Bronchial epithelial cell (primary cell): ENCODE measurements around the gene EDA. TPM values are rescaled to one million over a fixed set of nuclear protein-coding genes. Genes with fewer than 3 reads are reported as not detected.

ENCODE experiments used
- DNase-seq: peaks from one replicate; pipeline ENCODE4 v3.0.0-alpha.2; 2010; ENCODE audit warnings: low read depth
- FAIRE-seq: peaks from 2 replicates; lab custom pipeline; 2011; peaks lifted over from hg19 to GRCh38; lab: Jason Lieb, UNC
- H3K27me3 ChIP-seq: 2 replicates; pipeline ENCODE4 v1.5.1; 2011; ENCODE audit warnings: low read length; ENCODE audit not compliant: control insufficient read depth, insufficient read depth
- H3K36me3 ChIP-seq: 2 replicates; pipeline ENCODE4 v1.5.1; 2011; ENCODE audit warnings: low read length; ENCODE audit not compliant: control insufficient read depth, insufficient read depth
- H3K4me3 ChIP-seq: 2 replicates; pipeline ENCODE4 v1.5.1; 2011; ENCODE audit warnings: mild to moderate bottlenecking, low read depth, low read length, control low read depth
- total RNA-seq: library from RNA; depleted of rRNA; stranded (reverse); fragments of >200 nt; gene quantifications from 2 replicates; pipeline ENCODE4 v1.2.1, GENCODE V29; 2014
- TF ChIP-seq, protein P1 (sequence below): IDR thresholded peaks from 2 replicates; pipeline ENCODE4 v1.5.1; 2011; ENCODE audit warnings: mild to moderate bottlenecking, moderate library complexity, low read length, control low read depth, inconsistent platforms; ENCODE audit not compliant: insufficient read depth, severe bottlenecking

The EDA gene
- total RNA-seq, 1 donor from 2014 or later: 0.26 TPM

DNA sequence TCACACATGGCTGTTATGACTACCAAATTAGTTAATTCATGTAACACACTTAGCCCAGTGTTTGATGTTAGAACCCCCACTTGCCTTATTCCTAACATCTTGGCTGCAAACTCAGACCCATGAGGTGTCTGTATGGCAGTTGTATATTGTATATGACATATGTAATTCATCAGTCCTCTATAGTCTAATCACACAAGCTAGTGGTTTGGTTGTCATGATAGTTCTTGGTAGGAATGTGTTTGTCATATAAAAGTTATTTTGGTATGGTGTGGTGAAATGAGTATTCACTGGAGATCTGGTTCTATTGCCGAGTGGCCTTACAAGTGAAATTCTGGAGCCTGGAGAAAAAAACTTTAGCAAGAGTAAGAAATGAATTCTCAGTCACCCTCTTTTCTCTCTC lies 284.6 kb downstream of the EDA start:
- Histone ChIP-seq H3K27me3 (no peaks in the 10 kb centered on the region), H3K36me3 (no peaks in the 10 kb centered on the region), H3K4me3 (no peak overlapping the region)
- FAIRE-seq (no peak), DNase-seq (no peak)
- TF ChIP-seq, protein P1, sequence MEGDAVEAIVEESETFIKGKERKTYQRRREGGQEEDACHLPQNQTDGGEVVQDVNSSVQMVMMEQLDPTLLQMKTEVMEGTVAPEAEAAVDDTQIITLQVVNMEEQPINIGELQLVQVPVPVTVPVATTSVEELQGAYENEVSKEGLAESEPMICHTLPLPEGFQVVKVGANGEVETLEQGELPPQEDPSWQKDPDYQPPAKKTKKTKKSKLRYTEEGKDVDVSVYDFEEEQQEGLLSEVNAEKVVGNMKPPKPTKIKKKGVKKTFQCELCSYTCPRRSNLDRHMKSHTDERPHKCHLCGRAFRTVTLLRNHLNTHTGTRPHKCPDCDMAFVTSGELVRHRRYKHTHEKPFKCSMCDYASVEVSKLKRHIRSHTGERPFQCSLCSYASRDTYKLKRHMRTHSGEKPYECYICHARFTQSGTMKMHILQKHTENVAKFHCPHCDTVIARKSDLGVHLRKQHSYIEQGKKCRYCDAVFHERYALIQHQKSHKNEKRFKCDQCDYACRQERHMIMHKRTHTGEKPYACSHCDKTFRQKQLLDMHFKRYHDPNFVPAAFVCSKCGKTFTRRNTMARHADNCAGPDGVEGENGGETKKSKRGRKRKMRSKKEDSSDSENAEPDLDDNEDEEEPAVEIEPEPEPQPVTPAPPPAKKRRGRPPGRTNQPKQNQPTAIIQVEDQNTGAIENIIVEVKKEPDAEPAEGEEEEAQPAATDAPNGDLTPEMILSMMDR: no peak

DNA sequence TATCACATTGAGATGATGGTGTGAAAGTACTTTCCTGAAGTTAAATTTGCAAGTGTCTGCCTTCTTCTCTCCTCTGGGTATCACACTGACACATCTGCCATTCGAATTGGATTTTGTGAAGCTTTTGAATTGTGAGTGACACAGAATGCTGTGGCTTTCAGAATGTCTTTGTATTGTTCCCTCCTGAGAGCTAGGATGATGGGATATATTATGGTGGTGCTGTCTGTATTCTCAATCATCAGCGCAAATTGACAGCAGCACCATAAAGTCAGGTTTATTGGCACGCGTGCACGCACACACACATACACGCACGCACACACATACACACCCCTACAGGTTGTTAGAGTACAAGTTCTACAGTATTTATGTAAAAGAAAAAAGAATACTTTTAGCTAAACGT lies 290.5 kb downstream of the EDA start:
- Histone ChIP-seq H3K4me3 (no peak overlapping the region), H3K27me3 (no peaks in the 10 kb centered on the region), H3K36me3 (no peaks in the 10 kb centered on the region)
- FAIRE-seq (no peak), DNase-seq (no peak)
- TF ChIP-seq, protein P1: no peak

DNA sequence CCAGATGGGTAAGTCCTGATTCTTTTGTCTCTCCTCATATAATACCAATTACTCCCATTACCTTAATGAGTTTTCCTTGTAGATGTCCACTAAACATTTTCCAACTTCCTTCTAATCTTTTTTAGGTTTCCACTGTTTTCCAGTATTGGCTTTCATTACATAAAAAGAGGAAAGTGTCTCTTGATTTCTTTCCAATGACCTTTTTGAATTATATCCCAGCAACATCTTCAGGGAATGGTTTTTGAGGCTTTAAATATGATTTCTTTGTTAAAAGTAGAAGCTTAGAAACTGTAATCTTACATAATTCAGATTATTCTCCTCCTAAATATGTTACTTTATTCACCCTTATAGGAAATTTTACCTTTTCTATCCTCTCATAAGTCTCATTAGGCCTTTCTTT lies 298.9 kb downstream of the EDA start:
- DNase-seq (no peak), FAIRE-seq (no peak)
- Histone ChIP-seq H3K4me3 (no peak overlapping the region), H3K36me3 (no peaks in the 10 kb centered on the region), H3K27me3 (no peaks in the 10 kb centered on the region)
- TF ChIP-seq, protein P1: no peak

DNA sequence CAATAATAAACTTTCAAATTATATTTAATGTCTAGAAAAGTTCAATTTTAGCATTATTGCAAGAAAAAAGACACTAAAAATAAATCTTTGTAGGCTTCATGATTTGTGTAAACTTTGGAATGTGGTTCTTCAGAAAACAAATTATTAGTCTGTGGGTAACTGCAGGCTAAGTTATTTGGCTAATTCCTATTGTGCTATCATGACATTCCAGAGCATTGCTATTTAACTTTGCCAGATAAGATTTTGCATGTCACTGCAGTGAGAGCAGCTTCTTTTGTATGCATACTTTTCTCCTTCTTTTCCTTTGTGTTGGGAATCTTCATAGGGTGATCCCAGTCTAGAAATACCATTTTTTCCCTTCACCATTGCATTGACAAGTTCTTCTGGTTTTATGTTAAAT lies 303.8 kb downstream of the EDA start:
- no peak overlapping the region for H3K4me3 ChIP-seq
- DNase-seq (no peak), FAIRE-seq (no peak)
- H3K27me3 ChIP-seq: no peaks in the 10 kb centered on the region
- TF ChIP-seq, protein P1: no peak
- no peaks in the 10 kb centered on the region for H3K36me3 ChIP-seq

DNA sequence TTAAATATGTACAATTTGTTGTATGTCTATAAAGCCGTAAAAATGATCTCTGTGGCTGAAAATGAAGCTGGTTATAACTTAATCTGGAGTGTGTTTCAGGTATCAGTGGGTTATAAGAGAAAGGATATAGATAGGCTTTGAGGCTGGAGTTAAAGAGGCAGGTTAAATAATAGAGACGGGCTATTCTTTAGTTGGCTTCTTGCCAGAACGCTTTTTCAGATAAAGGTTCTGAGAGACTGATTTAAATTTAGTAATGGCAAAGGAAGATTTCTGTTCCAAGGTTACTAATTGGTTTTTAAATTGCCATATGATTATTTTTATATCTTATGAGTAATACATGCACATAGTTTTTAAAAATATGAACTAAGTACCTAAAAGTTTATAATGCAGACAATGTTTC lies 316.4 kb downstream of the EDA start:
- H3K27me3 ChIP-seq: no peaks in the 10 kb centered on the region
- H3K4me3 ChIP-seq: no peak overlapping the region
- no peak for FAIRE-seq
- TF ChIP-seq, protein P1: no peak
- DNase-seq: no peak
- no peaks in the 10 kb centered on the region for H3K36me3 ChIP-seq

DNA sequence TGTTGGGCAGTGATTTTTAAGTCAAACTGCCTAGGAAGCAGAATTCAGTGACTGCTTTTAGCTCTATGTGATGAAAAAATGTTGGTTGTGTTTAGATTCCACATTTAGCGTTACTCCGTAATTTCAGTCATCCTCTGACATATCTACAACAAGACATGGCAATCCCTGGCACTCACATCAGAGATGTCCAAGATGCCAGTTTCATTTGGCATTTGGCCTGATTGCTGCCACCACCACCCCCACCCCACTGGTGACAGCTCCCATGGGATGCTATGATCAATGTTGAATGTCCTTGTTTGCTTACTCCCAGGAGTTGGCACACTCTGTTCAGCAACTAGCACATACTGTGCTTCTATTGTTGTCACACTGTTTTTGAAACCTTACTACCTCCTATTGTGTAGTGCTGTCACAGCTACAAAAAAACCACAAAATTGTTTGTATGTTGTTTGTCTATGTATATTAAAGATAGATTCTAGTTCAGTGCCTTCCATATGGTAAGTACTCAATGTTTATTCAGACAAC lies 332.4 kb downstream of the EDA start:
- TF ChIP-seq, protein P1: no peak
- FAIRE-seq: no peak
- Histone ChIP-seq H3K4me3 (no peak overlapping the region), H3K27me3 (no peaks in the 10 kb centered on the region), H3K36me3 (no peaks in the 10 kb centered on the region)
- DNase-seq: no peak
